Ishikawa (cell line): ENCODE results near the gene TEN1.

Source experiments
- CEBPB ChIP-seq: IDR thresholded peaks from 2 replicates; pipeline ENCODE4 v1.6.1; 2012
- CREB1 ChIP-seq: IDR thresholded peaks from 2 replicates; pipeline ENCODE4 v1.6.1; 2012; ENCODE audit warnings: low read depth
- EGR1 ChIP-seq: IDR thresholded peaks from 2 replicates; pipeline ENCODE4 v1.6.1; 2012
- EP300 ChIP-seq: IDR thresholded peaks from 2 replicates; pipeline ENCODE4 v1.6.1; 2012; ENCODE audit warnings: borderline replicate concordance
- FOXM1 ChIP-seq: IDR thresholded peaks from 2 replicates; pipeline ENCODE4 v1.6.1; 2012; ENCODE audit warnings: low read depth, borderline replicate concordance
- NFIC ChIP-seq: IDR thresholded peaks from 2 replicates; pipeline ENCODE4 v1.6.1; 2012
- RAD21 ChIP-seq: IDR thresholded peaks from 2 replicates; pipeline ENCODE4 v1.6.1; 2012; ENCODE audit warnings: low read depth
- REST ChIP-seq: IDR thresholded peaks from 2 replicates; pipeline ENCODE4 v1.6.1; 2012; ENCODE audit warnings: low read depth, mild to moderate bottlenecking
- TAF1 ChIP-seq: IDR thresholded peaks from 2 replicates; pipeline ENCODE4 v1.6.1; 2012; ENCODE audit warnings: low read depth, mild to moderate bottlenecking
- TCF12 ChIP-seq: IDR thresholded peaks from 2 replicates; pipeline ENCODE4 v1.6.1; 2012; ENCODE audit warnings: low read depth
- TEAD4 ChIP-seq: IDR thresholded peaks from 2 replicates; pipeline ENCODE4 v1.6.1; 2012
- USF1 ChIP-seq: IDR thresholded peaks from 2 replicates; pipeline ENCODE4 v1.6.1; 2012
- YY1 ChIP-seq: IDR thresholded peaks from 2 replicates; pipeline ENCODE4 v1.6.1; 2012; ENCODE audit warnings: low read depth
- ZBTB7A ChIP-seq: IDR thresholded peaks from 2 replicates; pipeline ENCODE4 v1.6.1; 2012; ENCODE audit warnings: low read depth
- TF ChIP-seq, protein P1 (sequence below): IDR thresholded peaks from 2 replicates; pipeline ENCODE4 v1.6.1; 2012

The TEN1 gene

GRCh38 chr17:76036497-76037261, 57.6 kb downstream of the TEN1 start:
- TF ChIP-seq, protein P1, sequence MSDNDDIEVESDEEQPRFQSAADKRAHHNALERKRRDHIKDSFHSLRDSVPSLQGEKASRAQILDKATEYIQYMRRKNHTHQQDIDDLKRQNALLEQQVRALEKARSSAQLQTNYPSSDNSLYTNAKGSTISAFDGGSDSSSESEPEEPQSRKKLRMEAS: no peak
- TF ChIP-seq TEAD4 (no peak), TCF12 (no peak), USF1 (no peak), RAD21 (no peak), TAF1 (no peak), EGR1 (no peak), YY1 (no peak), FOXM1 (no peak), REST (no peak), ZBTB7A (no peak), CEBPB (no peak), NFIC (no peak), CREB1 (no peak), EP300 (no peak)

DNA sequence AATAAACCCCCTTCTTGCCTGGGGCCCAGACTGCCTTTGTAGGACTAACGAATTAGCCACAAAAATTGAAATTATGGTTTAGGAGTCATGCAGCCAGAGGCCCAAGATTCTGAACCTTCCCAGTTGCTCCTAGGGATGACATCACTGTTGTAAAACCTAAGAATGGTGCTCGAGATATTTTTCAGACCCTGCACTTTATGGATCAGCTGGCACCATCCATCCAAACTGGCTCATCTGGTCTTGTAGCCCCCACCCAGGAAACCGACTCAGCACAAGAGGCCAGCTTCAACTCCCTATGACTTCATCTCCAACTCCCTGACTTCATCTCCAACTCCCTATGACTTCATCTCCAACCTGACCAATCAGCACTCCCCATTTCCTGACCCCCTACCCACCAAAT, 59.0 kb downstream of the TEN1 start:
- TF ChIP-seq REST (no peak), RAD21 (no peak), TAF1 (no peak), YY1 (no peak), TCF12 (no peak), ZBTB7A (no peak), FOXM1 (no peak), USF1 (no peak), CREB1 (no peak), EP300 (no peak), CEBPB (no peak), NFIC (no peak), TEAD4 (no peak), EGR1 (no peak)
- TF ChIP-seq, protein P1: no peak

DNA sequence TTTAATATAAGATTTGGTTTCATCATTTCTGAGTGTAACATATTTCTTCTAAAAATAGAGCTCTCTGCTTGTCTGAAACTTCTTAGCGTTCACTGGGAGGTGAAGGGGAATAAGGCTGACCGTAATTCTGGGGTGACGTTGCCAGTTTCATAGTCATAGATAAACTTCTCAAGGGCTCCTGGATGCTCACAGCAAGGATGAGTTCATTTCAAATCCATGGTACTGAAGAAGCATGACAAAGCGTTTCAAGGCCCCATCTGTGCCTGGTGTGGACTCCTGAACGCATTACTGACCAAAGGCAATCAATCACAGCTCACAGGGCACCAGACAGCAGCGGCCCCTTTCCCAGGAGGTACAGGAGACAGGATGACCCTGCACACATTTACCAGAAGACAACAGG, 60.1 kb downstream of the TEN1 start:
- TF ChIP-seq EP300: no peak
- TF ChIP-seq NFIC: no peak
- TF ChIP-seq YY1: no peak
- no peak for TF ChIP-seq CEBPB
- no peak for TF ChIP-seq EGR1
- TF ChIP-seq, protein P1: no peak
- no peak for TF ChIP-seq TEAD4
- TF ChIP-seq TAF1: no peak
- no peak for TF ChIP-seq USF1

- TF ChIP-seq NFIC: no peak
- TF ChIP-seq CEBPB: no peak
- TF ChIP-seq TEAD4: no peak
- TF ChIP-seq EGR1: no peak
- TF ChIP-seq EP300: no peak
Measured at GRCh38 chr17:76040376-76040775, 61.3 kb downstream of the TEN1 start.

DNA sequence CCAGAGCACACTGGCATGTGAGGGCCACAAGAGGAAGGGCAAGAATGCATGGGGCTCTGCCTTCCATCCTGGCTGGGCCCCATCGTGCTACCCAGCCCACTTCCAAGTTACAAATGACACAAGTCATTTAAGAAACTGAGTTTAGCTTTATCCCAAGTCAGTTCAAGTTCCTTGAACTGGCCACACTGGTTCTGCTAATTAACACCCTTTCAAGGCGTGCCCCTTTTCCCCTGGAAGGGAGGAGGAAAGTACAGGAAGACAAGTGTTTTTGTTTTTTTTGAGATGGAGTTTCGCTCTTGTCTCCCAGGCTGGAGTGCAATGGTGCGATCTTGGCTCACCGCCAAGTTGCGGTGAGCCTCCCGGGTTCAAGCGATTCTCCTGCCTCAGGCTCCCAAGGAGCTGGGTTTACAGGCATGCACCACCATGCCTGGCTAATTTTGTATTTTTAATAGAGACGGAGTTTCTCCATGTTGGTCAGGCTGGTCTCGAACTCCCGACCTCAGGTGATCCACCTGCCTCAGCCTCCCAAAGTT, 65.5 kb downstream of the TEN1 start:
- peak; percentile 80 for TF ChIP-seq NFIC

GRCh38 chr17:76046064-76046463, 67.0 kb downstream of the TEN1 start:
- TF ChIP-seq EGR1: no peak
- TF ChIP-seq TAF1: no peak
- TF ChIP-seq NFIC: no peak
- TF ChIP-seq CEBPB: no peak
- TF ChIP-seq TEAD4: no peak
